Heart right ventricle (tissue), 16 donors: ENCODE data around the gene NEUROD1. TPM values are rescaled to one million over a fixed set of nuclear protein-coding genes. Genes with fewer than 3 reads are reported as not detected.

Source experiments
- ATAC-seq, 8 donors: fragments of 200-7000 bp; cut with Tn5 transposase; one replicate each; pipeline ENCODE4 v1.9.1; 2020; ENCODE audit warnings: mild to moderate bottlenecking in 8 of 8, moderate library complexity in 8 of 8, moderate number of reproducible peaks in 1 of 8
- DNase-seq, 2 donors: peaks; one replicate each; pipeline ENCODE4 v3.0.0-alpha.2; 2020
- H3K27ac ChIP-seq, 10 donors: fragments of 200-600 bp; sonication (generic) in 2 of 10; one replicate each; pipeline versions ENCODE4 v1.5.0 to v1.8.0; 2020 to 2022; ENCODE audit warnings: mild to moderate bottlenecking in 3 of 10
- H3K27me3 ChIP-seq, 7 donors: fragments of 200-600 bp; one replicate each; pipeline ENCODE4 v1.8.0; 2021 to 2022; ENCODE audit warnings: mild to moderate bottlenecking in 2 of 7
- H3K36me3 ChIP-seq, 9 donors: fragments of 200-600 bp; sonication (generic) in 1 of 9; one replicate each; pipeline versions ENCODE4 v1.5.0 to v1.8.0; 2020 to 2022; ENCODE audit warnings: mild to moderate bottlenecking in 2 of 9
- H3K4me1 ChIP-seq, 9 donors: fragments of 200-600 bp; sonication (generic) in 1 of 9; one replicate each; pipeline versions ENCODE4 v1.5.0 to v1.8.0; 2020 to 2022; ENCODE audit warnings: mild to moderate bottlenecking in 4 of 9
- H3K4me3 ChIP-seq, 10 donors: fragments of 200-600 bp; sonication (generic) in 2 of 10; one replicate each; pipeline versions ENCODE4 v1.5.0 to v1.8.0; 2020 to 2022; ENCODE audit warnings: mild to moderate bottlenecking in 7 of 10, moderate library complexity in 2 of 10
- H3K9me3 ChIP-seq, 11 donors: fragments of 200-600 bp in 10 of 11; sonication (generic) in 2 of 11; one replicate each; pipeline versions ENCODE4 v1.5.0 to v1.8.0; 2013 to 2022; ENCODE audit warnings: mild to moderate bottlenecking in 2 of 11, control low read depth in 1 of 11, moderate library complexity in 1 of 11
- CTCF ChIP-seq, 9 donors: fragments of 200-600 bp; sonication (generic) in 2 of 9; IDR thresholded peaks; one replicate each; pipeline versions ENCODE4 v1.5.0 to v1.8.0; 2021 to 2022; ENCODE audit warnings: antibody characterized with exemption in 9 of 9, mild to moderate bottlenecking in 5 of 9, moderate library complexity in 1 of 9
- WGBS, 2 donors: extraction: QIAGEN DNeasy Blood & Tissue Kit; methylation state at CpG; one replicate each; pipeline ENCODE4 v1.1.7; 2013; ENCODE audit warnings: inconsistent platforms in 1 of 2; 5-methylcytosine and 5-hydroxymethylcytosine counted together
- intact Hi-C, 10 donors: fragments of 100-400 bp; cut with DNase I; formaldehyde crosslinking; loops; one replicate each; pipeline versions ENCODE4 v1.11.1 to v1.14.2; 2022
- polyA plus RNA-seq, 2 donors: library from polyadenylated mRNA; stranded (reverse); fragments of 200-250 nt; gene quantifications; one replicate each; pipeline ENCODE4 v1.2.3, GENCODE V29; 2013
- total RNA-seq, 10 donors: library from RNA; stranded (reverse); fragmentation: NEBNext Ultra II Directional in 3 of 10; extraction: Animal tissue kit (Norgen Biotek cat#: 25700) in 3 of 10; gene quantifications; one replicate each; pipeline versions ENCODE4 v1.2.1 to v1.2.4, GENCODE V29; 2021 to 2023
- donor health status: Arrhythmogenic right ventricular cardiomyopathy.
- donor health status: ischemic (EF 13 %, LVEDD 7.1; RV severe dilation, severe dysfunction).
- donor health status: healthy with polysubstance abuse.
- donor health status: DM: no; HTN: yes; CAD: no.
- donor health status: DM: no; HTN: no; CAD: no.
- donor health status: ischemic (EF 25% LVEDD 6.9; RV normal size, moderate dysfunction).
- donor health status: ischemic (EF 25% LVEDD 5.7; RV mildly dilated, moderate dysfunction).
- donor health status: healthy.
- donor health status: DM: yes; HTN: yes; CAD: no.
- donor health status: Ischemic cardiomyopathy.
- donor health status: ischemic (EF 35%, LVEDD 5.7; RV mildly dilated, moderate dysfunction).
- donor health status: nonischemic (EF 11% LVEDD 7.7; RV severe dilation, severe dysfunction).
- donor health status: DM: yes; HTN: yes; CAD: no.
- donor health status: PGD.
- donor health status: ischemic (EF 29% LVEDD 5.4; RV normal size, mild dysfunction).
- donor health status: nonischemic (EF 23%, LVEDD 6.1; RV moderate dilation, normal function).

NEUROD1 gene
- total and polyA plus RNA-seq, 12 donors: not detected

GRCh38 chr2:181628590-181629585 lies 51.4 kb downstream of the NEUROD1 start:
- no peak overlapping the region for H3K4me3 ChIP-seq
- H3K36me3 ChIP-seq: no peaks in the 10 kb centered on the region
- no peaks in the 10 kb centered on the region for H3K9me3 ChIP-seq
- H3K27ac ChIP-seq: no peak overlapping the region
- WGBS, 2 donors: 77 to 78% methylated on average over 3 of the region's 3 CpGs
- no peak for ATAC-seq
- no peak for TF ChIP-seq CTCF (IDR thresholded peaks at IDR 0.05)
- intact Hi-C loops: no loop called here
- DNase-seq: no peak
- H3K4me1 ChIP-seq: no peaks in the 10 kb centered on the region
- peaks cover 0 to 14% (median 0%) of the 10 kb centered on the region in 7 donors for H3K27me3 ChIP-seq

GRCh38 chr2:181627545-181627944 lies 52.8 kb downstream of the NEUROD1 start:
- DNase-seq: no peak
- no peak for ATAC-seq
- Histone ChIP-seq H3K4me3 (no peak overlapping the region), H3K36me3 (no peaks in the 10 kb centered on the region), H3K27me3 (peaks cover 0 to 26% (median 0%) of the 10 kb centered on the region in 7 donors), H3K4me1 (no peaks in the 10 kb centered on the region), H3K9me3 (no peaks in the 10 kb centered on the region), H3K27ac (no peak overlapping the region)
- 80 to 83% methylated on average over 3 of the region's 3 CpGs for WGBS, 2 donors
- intact Hi-C loops: no loop called here
- TF ChIP-seq CTCF (IDR thresholded peaks at IDR 0.05): no peak

GRCh38 chr2:181626671-181627070 lies 53.6 kb downstream of the NEUROD1 start:
- H3K27me3 ChIP-seq: peaks cover 0 to 26% (median 0%) of the 10 kb centered on the region in 7 donors
- TF ChIP-seq CTCF (IDR thresholded peaks at IDR 0.05): no peak

More at GRCh38 chr2:181626671-181627070, 53.6 kb downstream of the NEUROD1 start:
- intact Hi-C loops: no loop called here
- H3K4me1 ChIP-seq: no peaks in the 10 kb centered on the region
- no peak overlapping the region for H3K4me3 ChIP-seq
- DNase-seq (no peak), ATAC-seq (no peak)
- H3K36me3 ChIP-seq: no peaks in the 10 kb centered on the region
- H3K27ac ChIP-seq: no peak overlapping the region
- H3K9me3 ChIP-seq: no peaks in the 10 kb centered on the region

Other genes with a start within 250 kb of the NEUROD1 start
- gene ITGA4, start 223.1 kb downstream of the NEUROD1 start, total RNA-seq: 1 to 10 TPM in 8 of 10 donors, under 1 TPM in 2; 0.72 to 9.2 (median 1.6) TPM
- gene ITGA4, start 223.1 kb downstream of the NEUROD1 start, polyA plus RNA-seq: under 1 TPM; 0.29 to 0.39 TPM
- not detected for gene CERKL, start 23.4 kb downstream of the NEUROD1 start, total RNA-seq
- not detected for gene CERKL, start 23.4 kb downstream of the NEUROD1 start, polyA plus RNA-seq
- gene ITPRID2, start 211.2 kb upstream of the NEUROD1 start, total RNA-seq: 10 to 100 TPM; 49.5 to 86.6 (median 67.9) TPM
- 100 to 1,000 TPM in 1 of 2 donors, 10 to 100 TPM in 1; 30.6 to 119 TPM for gene ITPRID2, start 211.2 kb upstream of the NEUROD1 start, polyA plus RNA-seq